Activated T-cell treated with anti-CD3 and anti-CD28 coated beads for 48 hours (primary cell): ENCODE results near the gene P4HB.

Experiments used
- DNase-seq: peaks from one replicate; pipeline ENCODE4 v3.0.0-alpha.2; 2020; ENCODE audit warnings: low read depth

Gene P4HB

GRCh38 chr17:81810892-81811704 is 49.2 kb downstream of the P4HB start:
- DNase-seq: no peak

- DNase-seq: no peak
Observed at GRCh38 chr17:81810476-81810875, 49.9 kb downstream of the P4HB start.

DNA sequence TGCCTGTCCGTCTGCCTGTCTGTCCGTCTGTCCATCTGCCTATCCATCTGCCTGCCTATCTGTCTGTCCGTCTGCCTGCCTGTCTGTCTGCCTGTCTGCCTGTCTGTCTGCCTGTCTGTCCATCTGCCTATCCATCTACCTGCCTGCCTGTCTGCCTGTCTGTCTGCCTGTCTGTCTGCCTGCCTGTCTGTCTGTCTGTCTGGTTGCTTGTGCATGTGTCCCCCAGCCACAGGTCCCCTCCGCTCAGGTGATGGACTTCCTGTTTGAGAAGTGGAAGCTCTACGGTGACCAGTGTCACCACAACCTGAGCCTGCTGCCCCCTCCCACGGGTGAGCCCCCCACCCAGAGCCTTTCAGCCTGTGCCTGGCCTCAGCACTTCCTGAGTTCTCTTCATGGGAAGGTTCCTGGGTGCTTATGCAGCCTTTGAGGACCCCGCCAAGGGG is 50.8 kb downstream of the P4HB start:
- no peak for DNase-seq

DNA sequence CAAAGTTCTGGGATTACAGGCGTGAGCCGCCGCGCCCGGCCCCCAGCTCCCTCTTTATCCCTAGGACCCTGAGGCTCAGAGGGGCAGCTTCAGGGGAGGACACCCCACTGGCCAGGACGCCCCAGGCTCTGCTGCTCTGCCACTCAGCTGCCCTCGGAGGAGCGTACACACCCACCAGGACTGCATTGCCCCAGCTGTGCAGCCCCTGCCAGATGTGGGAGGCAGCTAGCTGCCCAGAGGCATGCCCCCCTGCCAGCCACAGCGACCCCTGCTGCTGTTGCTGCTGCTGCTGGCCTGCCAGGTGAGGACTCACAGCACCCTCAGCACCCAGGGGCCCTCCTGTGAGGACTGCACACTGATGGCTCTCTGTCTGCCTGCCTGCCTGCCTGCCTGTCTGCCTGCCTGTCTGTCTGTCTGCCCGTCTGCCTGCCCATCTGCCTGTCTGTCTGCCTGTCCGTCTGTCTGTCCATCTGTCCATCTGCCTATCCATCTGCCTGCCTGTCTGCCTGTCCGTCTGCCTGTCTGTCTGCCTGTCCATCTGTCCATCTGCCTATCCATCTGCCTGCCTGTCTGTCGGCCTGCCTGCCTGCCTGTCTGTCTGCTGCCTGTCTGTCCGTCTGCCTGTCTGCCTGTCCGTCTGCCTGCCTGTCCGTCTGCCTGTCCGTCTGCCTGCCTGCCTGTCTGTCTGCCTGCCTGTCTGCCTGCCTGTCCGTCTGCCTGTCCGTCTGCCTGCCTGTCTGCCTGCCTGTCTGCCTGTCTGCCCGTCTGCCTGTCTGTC is 51.4 kb downstream of the P4HB start:
- DNase-seq: no peak

- DNase-seq: no peak
Observed at GRCh38 chr17:81807839-81808238, 52.5 kb downstream of the P4HB start.

DNA sequence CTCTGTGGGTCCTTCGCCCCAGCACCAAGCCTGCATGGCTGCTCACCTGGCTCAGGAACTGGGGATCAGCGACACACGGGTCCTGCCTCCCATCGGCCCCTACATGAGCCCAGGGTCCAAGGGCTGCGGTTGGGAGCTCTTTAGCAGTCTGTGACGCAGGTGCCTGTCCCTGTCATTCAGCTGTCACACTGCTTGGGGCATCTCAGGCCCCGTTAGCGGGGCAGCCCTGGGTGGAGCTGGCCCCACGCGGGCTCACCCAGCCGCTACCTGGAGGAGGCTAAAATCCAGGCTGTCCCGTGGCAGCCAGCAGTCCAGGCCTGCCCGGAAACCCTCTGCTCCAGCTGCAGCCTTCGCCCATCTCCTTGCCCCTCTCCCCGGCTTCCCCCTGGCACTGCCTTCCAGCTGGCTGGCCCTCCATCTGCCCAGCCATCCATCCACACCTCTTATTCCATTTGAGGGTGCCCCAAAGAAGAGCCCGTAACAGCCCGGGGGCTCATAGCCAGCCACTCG is 53.1 kb downstream of the P4HB start:
- no peak for DNase-seq

GRCh38 chr17:81806461-81807209 is 53.7 kb downstream of the P4HB start:
- DNase-seq: no peak

DNA sequence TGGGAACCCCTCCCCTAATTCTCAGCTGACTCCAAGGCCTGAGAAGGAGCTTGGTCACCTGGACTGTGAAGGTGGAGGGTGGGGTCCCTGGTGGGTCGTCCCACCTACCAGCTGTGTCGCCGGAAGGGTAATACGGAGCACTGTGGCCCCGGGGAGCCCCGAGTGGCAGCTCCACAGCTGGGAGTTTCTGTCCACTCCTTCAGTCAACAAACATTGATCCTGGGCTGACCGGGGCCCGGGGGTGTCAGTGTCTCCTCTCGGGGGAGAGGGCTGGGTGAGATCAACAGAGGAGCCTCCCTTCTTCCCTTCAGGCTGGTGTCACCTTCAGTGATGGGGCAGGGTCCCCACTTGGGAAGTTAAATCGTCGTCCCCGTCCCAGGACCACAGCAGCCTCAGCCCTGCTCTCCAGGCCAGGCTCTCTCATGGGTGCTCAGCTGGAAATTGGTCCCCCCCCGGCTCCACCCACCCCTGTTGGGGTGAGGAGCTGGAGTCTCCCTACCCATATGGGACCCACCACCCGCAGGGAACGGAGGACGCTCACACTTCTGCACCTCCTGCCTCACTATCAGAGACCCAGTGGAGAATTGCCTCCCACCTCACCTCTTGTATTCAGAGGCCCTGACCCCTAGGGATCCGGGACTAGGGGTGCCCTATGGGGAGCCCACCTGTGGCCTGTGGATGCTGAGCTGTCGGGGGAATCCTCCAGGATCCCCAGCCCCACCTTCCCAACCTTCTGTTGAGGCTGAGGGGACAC is 54.5 kb downstream of the P4HB start:
- DNase-seq: no peak

DNA sequence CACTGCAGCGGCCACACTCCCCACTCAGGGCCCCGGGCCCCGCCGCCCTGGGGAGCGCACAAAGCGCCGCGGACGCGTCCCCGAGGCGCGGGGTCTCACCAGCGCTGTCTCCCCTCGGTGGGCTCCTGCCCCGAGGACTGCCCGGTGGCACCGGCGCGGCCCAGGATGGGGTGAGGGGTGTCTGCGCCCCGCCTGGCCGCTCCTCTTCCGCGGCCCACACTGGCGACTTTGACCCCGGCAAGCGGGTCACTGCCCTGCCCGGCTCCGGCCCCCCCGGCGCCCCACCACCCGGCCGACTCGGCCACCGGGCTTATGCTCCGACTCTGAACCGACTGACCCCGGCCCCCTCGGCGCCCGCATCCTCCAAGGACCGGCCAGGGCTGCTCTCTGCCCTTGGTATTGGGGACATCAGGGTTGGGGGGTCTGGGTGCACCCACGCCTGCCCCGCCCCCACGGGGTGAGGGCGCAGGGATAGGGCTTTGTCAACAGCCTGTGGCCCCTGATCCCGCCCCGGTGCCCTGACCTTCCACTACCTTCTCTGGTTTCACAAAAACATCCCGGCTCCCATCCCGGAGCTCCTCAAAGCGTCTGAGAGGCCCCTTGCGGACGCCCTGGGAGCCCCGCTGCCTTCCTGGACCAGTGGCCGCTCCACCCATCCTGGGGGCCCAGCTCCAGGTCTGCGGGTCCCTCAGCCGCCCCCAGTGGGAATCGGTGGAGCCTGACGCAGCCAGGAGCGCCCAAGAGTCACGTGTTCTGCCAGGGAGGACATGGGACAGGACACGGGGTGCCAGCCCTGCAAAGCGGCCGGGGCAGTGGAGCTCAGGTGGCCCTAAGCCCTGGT is 55.6 kb downstream of the P4HB start:
- no peak for DNase-seq

GRCh38 chr17:81803728-81804558 is 56.4 kb downstream of the P4HB start, which contains the start of gene GCGR:
GCGR (plus strand) TSS chr17:81804150; CDS start chr17:81809019, 4,869 bp downstream.
- DNase-seq: no peak

DNA sequence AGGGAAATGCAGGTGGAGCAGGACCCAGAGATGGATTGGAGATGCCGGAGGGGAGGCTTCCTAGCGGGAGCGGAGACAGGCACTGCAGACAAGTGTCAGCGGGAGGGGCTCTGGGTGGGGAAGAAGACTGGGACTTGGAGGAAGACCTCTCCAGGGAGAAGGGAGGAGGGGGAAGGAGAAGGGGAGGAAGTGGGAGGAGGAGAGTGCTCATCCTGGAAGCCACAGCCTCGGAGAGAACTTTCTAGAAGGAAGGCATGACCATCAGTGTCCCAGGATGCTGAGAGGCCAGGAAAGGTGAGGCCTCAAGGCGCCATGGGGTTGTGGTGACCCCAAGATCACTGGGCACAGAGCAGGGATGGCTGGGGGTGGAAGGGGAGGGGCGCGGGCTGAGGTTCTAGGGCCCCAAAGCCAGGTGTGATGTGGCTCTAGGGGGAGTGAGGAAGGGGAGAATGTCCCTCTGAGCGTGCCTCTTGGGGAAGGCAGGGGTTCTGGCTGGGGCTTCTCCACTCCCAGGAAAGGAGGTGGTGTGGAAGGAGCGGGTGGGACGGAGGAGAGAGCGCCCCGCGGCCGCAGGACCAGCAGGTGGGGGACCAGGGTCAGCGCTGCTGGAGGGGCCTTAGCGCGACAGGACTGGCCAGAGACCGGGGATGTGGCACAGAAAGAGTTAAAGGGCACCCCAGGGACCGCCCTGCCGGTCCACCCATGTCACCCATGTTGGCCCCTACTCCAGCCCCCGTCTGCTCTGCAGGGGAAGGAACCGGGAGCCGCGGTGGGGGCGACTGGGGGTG is 57.3 kb downstream of the P4HB start:
- DNase-seq: no peak

DNA sequence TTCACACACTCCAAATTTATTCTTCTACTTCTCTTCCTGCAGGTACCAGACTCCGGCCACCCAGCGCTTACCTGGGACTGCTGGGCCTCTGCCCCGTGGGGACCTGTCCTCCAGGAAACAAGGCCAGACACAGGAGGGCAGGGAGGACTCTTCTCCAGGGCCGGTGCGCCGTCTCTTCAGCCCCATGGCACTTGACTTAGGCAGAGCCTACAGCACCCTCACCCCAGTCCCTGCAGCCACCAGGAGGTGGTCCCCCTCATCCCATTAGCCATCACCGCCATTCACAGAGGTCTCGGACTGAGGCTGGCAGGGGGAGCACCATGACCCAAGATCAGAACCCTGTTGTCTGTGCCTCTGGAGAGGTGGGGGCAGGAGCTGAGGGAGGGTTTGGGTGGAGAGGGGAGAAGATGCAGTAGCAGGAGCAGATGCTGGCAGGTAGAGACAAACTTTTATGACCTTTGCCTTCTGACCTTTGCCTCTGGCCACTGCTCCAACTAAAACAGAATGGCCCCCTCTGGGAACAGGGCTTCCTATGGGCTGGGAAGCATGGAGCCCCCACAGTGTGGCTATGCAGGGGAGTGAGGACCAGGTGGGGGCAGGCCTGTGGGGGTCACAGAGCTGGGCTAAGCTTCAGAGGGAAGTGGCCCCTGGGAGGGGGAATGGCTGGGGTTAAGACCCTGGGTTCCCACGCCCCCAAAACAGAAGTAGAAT is 58.1 kb downstream of the P4HB start:
- no peak for DNase-seq

DNA sequence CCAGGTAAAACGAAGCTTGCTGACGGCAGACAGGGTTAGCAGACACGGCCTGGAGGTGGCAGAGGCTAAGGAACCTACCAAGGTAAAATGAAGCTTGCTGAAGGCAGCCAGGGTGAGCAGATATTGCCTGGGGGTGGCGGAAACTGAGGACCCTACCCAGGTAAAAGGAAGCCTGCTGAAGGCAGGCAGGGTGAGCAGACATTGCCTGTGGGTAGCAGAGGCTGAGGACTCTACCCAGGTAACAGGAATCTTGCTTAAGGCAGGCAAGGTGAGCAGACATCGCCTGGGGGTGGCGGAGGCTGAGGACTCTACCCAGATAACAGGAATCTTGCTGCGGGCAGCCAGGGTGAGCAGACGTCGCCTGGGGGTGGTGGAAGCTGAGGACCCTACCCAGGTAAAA is 59.0 kb downstream of the P4HB start:
- DNase-seq: no peak

- DNase-seq: no peak
Observed at GRCh38 chr17:81794509-81794908, 65.8 kb downstream of the P4HB start.

DNA sequence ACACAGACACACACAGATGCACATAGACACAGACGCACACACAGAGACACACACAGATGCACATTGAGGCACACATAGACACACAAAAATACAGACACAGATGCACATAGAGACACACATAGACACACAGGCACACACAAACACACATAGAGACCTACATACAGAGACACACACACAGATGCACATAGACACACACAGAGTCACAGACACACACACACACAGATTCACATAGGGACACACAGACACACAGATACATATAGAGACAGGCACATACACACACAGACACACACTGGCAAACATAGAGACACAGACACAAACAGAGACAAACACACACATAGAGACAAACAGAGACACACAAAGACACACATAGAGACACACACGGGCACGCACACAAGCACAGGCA is 66.3 kb downstream of the P4HB start:
- DNase-seq: no peak
